ENCODE results near the gene IL1A.

Gene IL1A

GRCh38 chr2:112725545-112726457 lies 58.5 kb downstream of the IL1A start:
- no peak for TF ChIP-seq CTCF (IDR thresholded peaks at IDR 0.05)
- no peaks in the 10 kb centered on the region for H3K36me3 ChIP-seq (ENCODE audit: control insufficient read depth, insufficient read depth, low read length)
- H3K79me2 ChIP-seq = no peaks in the 10 kb centered on the region
- no peak overlapping the region for H3K4me2 ChIP-seq (ENCODE audit: low read length)
- H3K4me1 ChIP-seq = peaks cover 5% of the 10 kb centered on the region
- H3K4me3 ChIP-seq (ENCODE audit: low read depth, low read length) = no peak overlapping the region
- H3K27ac ChIP-seq = no peak overlapping the region
- no peaks in the 10 kb centered on the region for H3K9me3 ChIP-seq (ENCODE audit: control insufficient read depth, low read length)
- H3K27me3 ChIP-seq (ENCODE audit: control insufficient read depth, insufficient read depth, low read length) = no peaks in the 10 kb centered on the region
- H2AFZ ChIP-seq = no peak overlapping the region
- H3K9ac ChIP-seq = no peak overlapping the region

GRCh38 chr2:112724591-112725525 lies 59.4 kb downstream of the IL1A start:
- Histone ChIP-seq H3K9ac (no peak overlapping the region), H3K9me3 (ENCODE audit: control insufficient read depth, low read length) (no peaks in the 10 kb centered on the region), H3K36me3 (ENCODE audit: control insufficient read depth, insufficient read depth, low read length) (no peaks in the 10 kb centered on the region), H3K4me1 (peaks cover 5% of the 10 kb centered on the region), H3K27ac (no peak overlapping the region), H3K4me3 (ENCODE audit: low read depth, low read length) (no peak overlapping the region), H2AFZ (no peak overlapping the region), H3K4me2 (ENCODE audit: low read length) (no peak overlapping the region), H3K27me3 (ENCODE audit: control insufficient read depth, insufficient read depth, low read length) (no peaks in the 10 kb centered on the region), H3K79me2 (no peaks in the 10 kb centered on the region)
- TF ChIP-seq CTCF (IDR thresholded peaks at IDR 0.05) = no peak

- no peaks in the 10 kb centered on the region for H3K9me3 ChIP-seq (ENCODE audit: control insufficient read depth, low read length)
- no peaks in the 10 kb centered on the region for H3K36me3 ChIP-seq (ENCODE audit: control insufficient read depth, insufficient read depth, low read length)
- H3K4me1 ChIP-seq = peaks cover 5% of the 10 kb centered on the region
- no peak overlapping the region for H3K4me3 ChIP-seq (ENCODE audit: low read depth, low read length)
- no peak for TF ChIP-seq CTCF (IDR thresholded peaks at IDR 0.05)
- H3K4me2 ChIP-seq (ENCODE audit: low read length) = no peak overlapping the region
- H3K27ac ChIP-seq = no peak overlapping the region
- H3K9ac ChIP-seq = no peak overlapping the region
- no peaks in the 10 kb centered on the region for H3K27me3 ChIP-seq (ENCODE audit: control insufficient read depth, insufficient read depth, low read length)
- H2AFZ ChIP-seq = no peak overlapping the region
- no peaks in the 10 kb centered on the region for H3K79me2 ChIP-seq
Observed at GRCh38 chr2:112723995-112724394, 60.3 kb downstream of the IL1A start.

Data from parathyroid adenoma (tissue), 2 donors.